H1 (cell line): ENCODE measurements around the gene SAP30L. TPM values are rescaled to one million over a fixed set of nuclear protein-coding genes. Genes with fewer than 3 reads are reported as not detected.

ENCODE experiments used
- CTCF ChIA-PET: fragments of 300-600 bp; sonication (Branson Sonifier 250); formaldehyde crosslinking; loops from one replicate; lab custom pipeline; 2021; ENCODE audit not compliant: partially characterized antibody; lab: Charles Lee
- POLR2A ChIA-PET: fragments of 300-600 bp; sonication (Branson Sonifier 250); formaldehyde crosslinking; loops from one replicate; lab custom pipeline; 2021; ENCODE audit warnings: inconsistent platforms; ENCODE audit not compliant: partially characterized antibody; lab: Charles Lee
- DNase-seq, 2 experiments: peaks; one replicate each; pipeline versions ENCODE4 v3.0.0 to v3.0.0-alpha.2; 2010 to 2022; ENCODE audit warnings: low spot score in 2 of 2, low read depth in 1 of 2, mixed read lengths in 1 of 2
- FAIRE-seq: peaks from 2 replicates; lab custom pipeline; 2011; peaks lifted over from hg19 to GRCh38; lab: Jason Lieb, UNC
- H2AFZ ChIP-seq: 2 replicates; pipeline ENCODE4 v1.8.1; 2012; ENCODE audit warnings: low read length, inconsistent platforms
- H2AK5ac ChIP-seq: 2 replicates; pipeline ENCODE4 v1.6.1; 2013; ENCODE audit warnings: low read depth, low read length
- H2BK120ac ChIP-seq: replicated peaks from 2 replicates; pipeline ENCODE3; 2013; ENCODE audit warnings: low read depth, low read length, inconsistent platforms
- H2BK12ac ChIP-seq: 2 replicates; pipeline ENCODE4 v1.6.1; 2013; ENCODE audit warnings: low read depth, low read length
- H2BK15ac ChIP-seq: 2 replicates; pipeline ENCODE4 v1.6.1; 2013; ENCODE audit warnings: low read length
- H2BK20ac ChIP-seq: 2 replicates; pipeline ENCODE4 v1.6.1; 2013; ENCODE audit warnings: low read length
- H2BK5ac ChIP-seq: 2 replicates; pipeline ENCODE4 v1.6.1; 2013; ENCODE audit warnings: low read depth, low read length
- H3K14ac ChIP-seq: 2 replicates; pipeline ENCODE4 v1.6.1; 2013; ENCODE audit warnings: inconsistent platforms; ENCODE audit not compliant: insufficient read length
- H3K18ac ChIP-seq: 2 replicates; pipeline ENCODE4 v1.6.1; 2013; ENCODE audit warnings: low read length; ENCODE audit errors: extremely low read depth
- H3K23ac ChIP-seq: 2 replicates; pipeline ENCODE4 v1.6.1; 2013; ENCODE audit warnings: inconsistent platforms; ENCODE audit not compliant: insufficient read length
- H3K23me2 ChIP-seq: 2 replicates; pipeline ENCODE4 v1.6.1; 2013; ENCODE audit warnings: low read depth, low read length
- H3K27ac ChIP-seq: 2 replicates; pipeline ENCODE4 v1.6.1; 2011; ENCODE audit warnings: low read depth, low read length, inconsistent platforms
- H3K27me3 ChIP-seq, 4 experiments: replicated peaks in 1 of 4; 1 replicate in 1 of 4; 2 replicates in 3 of 4; pipeline versions ENCODE4 v1.6.1 to v1.8.1; 2011 to 2013; ENCODE audit warnings: low read length in 3 of 4, mild to moderate bottlenecking in 3 of 4, inconsistent platforms in 2 of 4, mixed read lengths in 2 of 4, moderate library complexity in 1 of 4; ENCODE audit not compliant: control insufficient read depth in 3 of 4, insufficient read depth in 3 of 4; ENCODE audit errors: extremely low read depth in 1 of 4
- H3K36me3 ChIP-seq, 4 experiments: 2 replicates each; pipeline versions ENCODE4 v1.6.1 to v1.8.1; 2011 to 2013; ENCODE audit warnings: mild to moderate bottlenecking in 4 of 4, low read length in 3 of 4, moderate library complexity in 2 of 4, control low read depth in 1 of 4, inconsistent platforms in 1 of 4; ENCODE audit not compliant: insufficient read depth in 4 of 4, control insufficient read depth in 2 of 4
- H3K4ac ChIP-seq: replicated peaks from 2 replicates; pipeline ENCODE3; 2013; ENCODE audit warnings: low read length, low read depth, mixed read lengths, inconsistent platforms; ENCODE audit not compliant: insufficient read length
- H3K4me1 ChIP-seq, 4 experiments: replicated peaks in 1 of 4; 1 replicate in 1 of 4; 2 replicates in 3 of 4; pipeline versions ENCODE4 v1.6.1 to v1.8.1; 2011 to 2013; ENCODE audit warnings: low read length in 3 of 4, inconsistent platforms in 2 of 4, mixed read lengths in 1 of 4; ENCODE audit not compliant: insufficient read depth in 4 of 4, control insufficient read depth in 3 of 4
- H3K4me2 ChIP-seq, 2 experiments: 2 replicates each; pipeline versions ENCODE4 v1.6.1 to v1.8.1; 2011 to 2013; ENCODE audit warnings: low read depth in 2 of 2, low read length in 2 of 2, control low read depth in 1 of 2, inconsistent platforms in 1 of 2, mild to moderate bottlenecking in 1 of 2; ENCODE audit not compliant: insufficient read depth in 1 of 2
- H3K4me3 ChIP-seq, 4 experiments: fragments of 200-600, 300-600 bp in 1 of 4; sonication (generic), shearing (Covaris generic), sonication (Bioruptor Twin) in 1 of 4; 2 replicates each; pipeline versions ENCODE4 v1.5.1 to v1.8.1; 2011 to 2016; ENCODE audit warnings: low read length in 4 of 4, low read depth in 3 of 4, control low read depth in 2 of 4, inconsistent platforms in 2 of 4, mild to moderate bottlenecking in 2 of 4, mixed read lengths in 1 of 4, moderate library complexity in 1 of 4; ENCODE audit not compliant: insufficient read depth in 2 of 4; ENCODE audit errors: extremely low read depth in 1 of 4
- H3K56ac ChIP-seq: replicated peaks from 2 replicates; pipeline ENCODE3; 2013; ENCODE audit warnings: low read depth, mild to moderate bottlenecking, mixed read lengths, low read length, inconsistent platforms; ENCODE audit not compliant: insufficient read length
- H3K79me1 ChIP-seq: 2 replicates; pipeline ENCODE4 v1.6.1; 2013; ENCODE audit warnings: low read depth, low read length, control low read depth
- H3K79me2 ChIP-seq, 2 experiments: 2 replicates each; pipeline versions ENCODE4 v1.6.1 to v1.8.1; 2012 to 2013; ENCODE audit warnings: low read length in 2 of 2, mild to moderate bottlenecking in 2 of 2, inconsistent platforms in 1 of 2; ENCODE audit not compliant: insufficient read depth in 2 of 2, control insufficient read depth in 1 of 2
- H3K9ac ChIP-seq, 4 experiments: replicated peaks in 1 of 4; 1 replicate in 1 of 4; 2 replicates in 3 of 4; pipeline versions ENCODE4 v1.6.1 to v1.8.1; 2011 to 2013; ENCODE audit warnings: low read depth in 3 of 4, low read length in 3 of 4, control low read depth in 2 of 4, mild to moderate bottlenecking in 2 of 4, moderate library complexity in 2 of 4, inconsistent platforms in 1 of 4; ENCODE audit errors: extremely low read depth in 1 of 4
- H3K9me3 ChIP-seq, 2 experiments: 2 replicates each; pipeline versions ENCODE4 v1.6.1 to v1.8.1; 2012 to 2013; ENCODE audit warnings: mild to moderate bottlenecking in 2 of 2, moderate library complexity in 2 of 2, control low read depth in 1 of 2, inconsistent platforms in 1 of 2, low read depth in 1 of 2, low read length in 1 of 2, mixed read lengths in 1 of 2; ENCODE audit not compliant: insufficient read depth in 2 of 2
- H4K20me1 ChIP-seq, 2 experiments: replicated peaks in 1 of 2; 2 replicates each; pipeline versions ENCODE3 to v1.8.1; 2011 to 2013; ENCODE audit warnings: inconsistent platforms in 2 of 2, low read length in 2 of 2, mild to moderate bottlenecking in 1 of 2; ENCODE audit not compliant: insufficient read depth in 2 of 2, control insufficient read depth in 1 of 2
- H4K5ac ChIP-seq: 2 replicates; pipeline ENCODE4 v1.6.1; 2013; ENCODE audit warnings: low read length, low read depth, mixed read lengths, inconsistent platforms; ENCODE audit not compliant: insufficient read length
- H4K8ac ChIP-seq: 2 replicates; pipeline ENCODE4 v1.8.0; 2013; ENCODE audit warnings: mild to moderate bottlenecking, moderate library complexity, low read length, inconsistent platforms; ENCODE audit not compliant: insufficient read depth; ENCODE audit errors: extremely low read depth
- H4K91ac ChIP-seq: replicated peaks from 2 replicates; pipeline ENCODE3; 2013; ENCODE audit warnings: low read length, mixed read lengths, inconsistent platforms; ENCODE audit not compliant: insufficient read length
- FOSL1 ChIP-seq: IDR thresholded peaks from 2 replicates; pipeline ENCODE4 v1.6.1; 2011; ENCODE audit warnings: mild to moderate bottlenecking, low read depth, low read length, moderate library complexity; ENCODE audit not compliant: insufficient read depth
- HDAC2 ChIP-seq, 2 experiments: fragments of 300-600 bp in 1 of 2; sonication (generic) in 1 of 2; IDR thresholded peaks; 2 replicates each; pipeline ENCODE4 v1.6.1; 2011 to 2012; ENCODE audit warnings: low read depth in 2 of 2, low read length in 2 of 2, mild to moderate bottlenecking in 2 of 2, moderate library complexity in 2 of 2, borderline replicate concordance in 1 of 2, inconsistent platforms in 1 of 2
- ZNF274 ChIP-seq: IDR thresholded peaks from 2 replicates; pipeline ENCODE4 v1.7.0; 2012; ENCODE audit warnings: low read length, borderline replicate concordance; ENCODE audit errors: extremely low read depth
- WGBS, 2 experiments: shearing (Covaris generic) in 1 of 2; methylation state at CpG; one replicate each; pipeline versions ENCODE4 v1.1.6 to v1.1.7; 2013 to 2015; ENCODE audit warnings: low lambda C conversion rate in 2 of 2, mixed read lengths in 2 of 2, inconsistent platforms in 1 of 2, low coverage in 1 of 2, missing lambda C conversion rate in 1 of 2; ENCODE audit not compliant: insufficient replicate concordance in 2 of 2, insufficient coverage in 1 of 2, insufficient read length in 1 of 2; ENCODE audit errors: extremely low coverage in 1 of 2, missing lambda C conversion rate in 1 of 2; 5-methylcytosine and 5-hydroxymethylcytosine counted together
- polyA plus RNA-seq, 7 experiments: library from polyadenylated mRNA; depleted of rRNA in 3 of 7; stranded (reverse) in 5 of 7; unstranded in 2 of 7; fragments of >200 nt in 5 of 7; fragments of 200-250 nt in 2 of 7; gene quantifications; 1 replicate in 5 of 7; 2 replicates in 1 of 7; 4 replicates in 1 of 7; pipeline versions ENCODE4 v1.2.1 to v1.2.3, GENCODE V29; 2011 to 2013; ENCODE audit warnings: missing spikeins in 2 of 7, mixed read lengths in 2 of 7
- total RNA-seq: library from RNA; stranded (reverse); fragmentation: NEBNext Ultra II Directional; extraction: Animal tissue kit (Norgen Biotek cat#: 25700); gene quantifications from 2 replicates; pipeline ENCODE4 v1.2.1, GENCODE V29; 2021

SAP30L gene
- total and polyA plus RNA-seq, 2 of the 8 experiments (the other 6 are each of a cell fraction or from before 2014, with no cell fraction given) = 12.2 to 31.5 TPM

GRCh38 chr5:154406826-154407225, 39.0 kb upstream of the SAP30L start:
- TF ChIP-seq HDAC2 (IDR thresholded peaks at IDR 0.05; ENCODE audit: borderline replicate concordance in 1 of 2, low read depth in 2 of 2, low read length in 2 of 2) (no peak), ZNF274 (no peak), FOSL1 (no peak)

More at GRCh38 chr5:154406826-154407225, 39.0 kb upstream of the SAP30L start:
- Histone ChIP-seq H3K79me2 (no peaks in the 10 kb centered on the region), H3K4me2 (no peak overlapping the region), H2BK5ac (no peak overlapping the region), H4K8ac (no peak overlapping the region), H3K56ac (no peak overlapping the region), H4K5ac (no peak overlapping the region), H3K9me3 (no peaks in the 10 kb centered on the region), H2BK20ac (no peak overlapping the region), H3K79me1 (no peaks in the 10 kb centered on the region; the same call in 1 of the 2 replicates), H3K4me1 (no peaks in the 10 kb centered on the region), H4K20me1 (peaks cover 0 to 2% of the 10 kb centered on the region in 2 experiments), H2BK15ac (no peak overlapping the region), H3K23ac (no peak overlapping the region), H3K9ac (no peak overlapping the region), H2BK12ac (no peak overlapping the region), H3K4ac (no peak overlapping the region), H4K91ac (no peak overlapping the region), H3K4me3 (no peak overlapping the region), H3K23me2 (no peaks in the 10 kb centered on the region), H3K18ac (no peak overlapping the region), H3K36me3 (no peaks in the 10 kb centered on the region), H3K27me3 (no peaks in the 10 kb centered on the region; a peak in 1 of 7 replicates), H3K14ac (no peak overlapping the region), H2AK5ac (no peak overlapping the region), H3K27ac (no peak overlapping the region), H2BK120ac (no peak overlapping the region), H2AFZ (no peak overlapping the region)
- POLR2A ChIA-PET = no interaction called here
- DNase-seq (no peak), FAIRE-seq (no peak)
- CTCF ChIA-PET = interaction anchor here (0.7 to 7.5 kb wide), 9 partner anchors 10 to 431 kb away, joined by 3 to 61 read pairs (median 14); no protein-coding TSS in a partner anchor
- WGBS, 2 experiments = 83% methylated on average over 4 of the region's 4 CpGs; no CpG with 5 or more reads in 1 of the 2 experiments
